GM21360 (cell line): ENCODE data around the gene IFIT3.
"Not testable (repeated sequence)": the region's sequence is repeated elsewhere in the genome, so short reads cannot be mapped to it uniquely, and the experiment has no call there.

Experiments
- ATAC-seq: cut with Tn5 transposase; IDR thresholded peaks from one replicate; pipeline ENCODE4 v1.9.1; 2021; ENCODE audit warnings: mild to moderate bottlenecking, moderate library complexity; ENCODE audit not compliant: unreplicated experiment

Gene IFIT3

DNA sequence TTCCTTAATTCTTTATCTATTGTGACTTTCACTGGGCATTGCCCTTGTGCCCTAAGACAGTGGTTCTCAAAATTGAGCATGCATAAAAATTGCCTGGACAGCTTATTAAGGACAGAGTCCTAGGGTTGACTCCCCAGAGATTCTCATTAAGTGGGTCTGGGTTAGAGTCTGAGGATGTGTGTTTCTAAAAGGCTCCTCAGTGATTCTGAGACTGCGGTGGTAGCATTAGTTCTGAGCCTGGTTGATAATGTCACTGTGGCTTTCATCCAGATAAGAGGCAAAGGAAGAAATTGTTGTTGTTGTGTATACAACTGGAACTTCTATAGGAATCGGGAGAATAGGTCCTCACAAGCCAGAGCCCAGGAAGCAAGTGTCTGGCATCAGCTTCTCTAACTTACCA, 24.6 kb upstream of the IFIT3 start:
- no peak for ATAC-seq

GRCh38 chr10:89304026-89304425, 23.8 kb upstream of the IFIT3 start:
- no peak for ATAC-seq

GRCh38 chr10:89304446-89304845, 23.4 kb upstream of the IFIT3 start:
- ATAC-seq, result no peak

DNA sequence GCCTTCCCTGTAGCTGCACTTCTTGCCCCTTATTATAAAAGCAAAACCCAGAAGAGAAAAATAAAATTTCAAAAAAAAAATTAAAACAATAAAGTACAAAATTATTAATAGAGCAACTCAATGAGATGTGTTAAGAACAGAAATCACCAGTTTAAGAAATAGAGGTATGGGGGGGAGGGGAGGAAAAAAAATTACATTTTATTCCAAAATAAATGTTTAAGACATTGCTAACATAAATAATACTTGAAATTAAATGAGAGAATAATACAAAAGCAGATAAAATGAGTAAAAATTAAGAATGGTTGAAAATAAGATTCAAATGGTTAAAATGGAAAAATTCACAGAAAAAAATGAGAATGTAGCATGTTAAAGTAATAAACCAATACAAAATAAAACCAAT, 22.9 kb upstream of the IFIT3 start:
- ATAC-seq, result no peak

DNA sequence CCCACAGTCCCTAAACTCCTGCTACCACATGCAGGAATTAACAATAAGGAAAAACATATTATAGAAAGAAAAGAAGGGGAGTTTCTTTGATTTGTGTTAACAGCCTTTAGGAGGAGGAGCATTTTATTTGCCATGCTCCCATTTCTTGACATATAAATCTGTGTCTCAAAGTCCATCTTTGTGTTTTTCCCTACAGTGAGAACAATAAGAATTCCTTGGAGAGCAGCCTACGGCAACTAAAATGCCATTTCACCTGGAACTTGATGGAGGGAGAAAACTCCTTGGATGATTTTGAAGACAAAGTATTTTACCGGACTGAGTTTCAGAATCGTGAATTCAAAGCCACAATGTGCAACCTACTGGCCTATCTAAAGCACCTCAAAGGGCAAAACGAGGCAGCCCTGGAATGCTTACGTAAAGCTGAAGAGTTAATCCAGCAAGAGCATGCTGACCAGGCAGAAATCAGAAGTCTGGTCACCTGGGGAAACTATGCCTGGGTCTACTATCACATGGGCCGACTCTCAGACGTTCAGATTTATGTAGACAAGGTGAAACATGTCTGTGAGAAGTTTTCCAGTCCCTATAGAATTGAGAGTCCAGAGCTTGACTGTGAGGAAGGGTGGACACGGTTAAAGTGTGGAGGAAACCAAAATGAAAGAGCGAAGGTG, 21.9 kb upstream of the IFIT3 start:
- ATAC-seq, result no peak

- no peak for ATAC-seq
These were observed 21.1 kb upstream of the IFIT3 start for GRCh38 chr10:89306434-89307268.

DNA sequence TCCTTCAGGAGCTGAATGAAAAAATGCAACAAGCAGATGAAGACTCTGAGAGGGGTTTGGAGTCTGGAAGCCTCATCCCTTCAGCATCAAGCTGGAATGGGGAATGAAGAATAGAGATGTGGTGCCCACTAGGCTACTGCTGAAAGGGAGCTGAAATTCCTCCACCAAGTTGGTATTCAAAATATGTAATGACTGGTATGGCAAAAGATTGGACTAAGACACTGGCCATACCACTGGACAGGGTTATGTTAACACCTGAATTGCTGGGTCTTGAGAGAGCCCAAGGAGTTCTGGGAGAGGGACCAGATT, 20.6 kb upstream of the IFIT3 start:
- ATAC-seq, result no peak

- no peak for ATAC-seq
These were observed 19.5 kb upstream of the IFIT3 start for GRCh38 chr10:89308266-89308665.

GRCh38 chr10:89308736-89309135, 19.1 kb upstream of the IFIT3 start:
- no peak for ATAC-seq

GRCh38 chr10:89309156-89310055, 18.4 kb upstream of the IFIT3 start:
- no peak for ATAC-seq

DNA sequence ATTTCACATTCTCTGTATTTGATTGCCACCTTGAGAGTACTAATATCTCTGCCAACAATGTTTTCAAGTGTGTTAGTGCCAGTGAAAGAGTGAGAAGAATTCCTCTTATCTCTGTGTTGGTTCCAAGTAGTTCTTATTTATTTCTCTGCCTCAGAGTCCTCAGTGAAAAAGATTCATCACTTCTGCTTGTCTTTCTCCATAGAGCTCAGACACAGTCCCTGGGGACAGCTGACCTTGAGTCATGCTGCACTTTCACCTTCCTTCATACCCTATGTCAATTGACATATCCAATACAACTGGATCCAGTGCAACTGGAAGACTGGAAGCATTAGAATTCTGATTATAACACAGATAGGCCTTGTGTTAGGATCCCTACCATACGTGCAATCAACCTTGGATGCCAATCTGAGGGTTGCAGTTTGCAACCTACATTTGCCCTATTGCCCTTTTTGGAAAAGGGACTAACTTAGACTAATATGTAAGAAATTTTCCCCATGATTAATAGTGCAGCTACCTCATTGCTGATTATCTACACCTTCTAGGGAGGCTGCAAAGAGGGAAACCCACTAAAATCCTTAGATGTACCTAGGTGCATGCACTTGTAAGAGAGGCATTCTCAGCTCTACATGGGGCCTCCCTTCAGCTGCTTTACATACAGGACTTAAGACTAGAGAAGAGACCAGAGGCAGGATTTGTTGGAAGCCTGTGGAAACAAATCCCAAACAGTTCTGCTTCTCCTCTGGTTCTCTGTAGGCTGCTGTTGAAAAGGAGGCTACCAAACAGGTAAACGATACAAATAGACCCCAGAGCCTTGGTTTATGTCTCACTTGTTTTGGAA, 17.5 kb upstream of the IFIT3 start:
- ATAC-seq, result no peak

DNA sequence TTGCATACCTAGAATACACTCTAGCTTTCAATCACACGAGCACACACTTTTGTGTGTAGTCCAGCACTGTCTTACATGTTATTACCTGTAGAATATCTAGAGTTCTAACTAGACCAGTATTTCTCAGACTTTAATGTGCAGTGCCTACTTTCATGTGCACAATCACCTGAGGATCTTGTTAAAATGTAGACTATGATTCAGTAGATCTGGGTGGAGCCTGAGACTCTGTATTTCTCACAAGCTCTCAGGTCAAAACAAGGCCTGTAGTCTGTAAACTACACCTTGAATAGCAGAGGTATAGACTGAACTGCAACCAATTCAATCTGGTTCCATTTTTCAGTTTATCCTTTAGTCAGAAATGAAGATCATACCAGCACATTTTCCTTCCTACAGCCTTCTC, 14.8 kb upstream of the IFIT3 start:
- ATAC-seq, result no peak

DNA sequence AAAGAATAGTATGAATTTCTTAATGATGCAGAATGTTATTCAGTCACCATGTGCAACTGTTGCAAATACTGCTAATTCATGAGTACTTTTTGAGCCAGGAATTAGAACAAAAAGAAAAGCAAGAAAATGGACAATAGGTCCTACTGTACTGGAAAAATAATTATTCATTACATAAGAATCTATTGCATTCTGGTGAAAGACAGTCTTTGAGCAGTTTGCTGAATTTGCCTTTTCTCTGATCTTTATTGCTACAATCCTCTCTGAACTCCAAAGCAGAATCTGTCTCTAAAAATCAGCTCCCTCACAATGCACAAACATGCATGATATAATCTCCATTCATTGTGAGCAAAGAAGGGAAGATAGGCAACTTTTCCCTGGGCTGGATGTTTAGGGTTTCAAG, 13.1 kb upstream of the IFIT3 start:
- no peak for ATAC-seq

DNA sequence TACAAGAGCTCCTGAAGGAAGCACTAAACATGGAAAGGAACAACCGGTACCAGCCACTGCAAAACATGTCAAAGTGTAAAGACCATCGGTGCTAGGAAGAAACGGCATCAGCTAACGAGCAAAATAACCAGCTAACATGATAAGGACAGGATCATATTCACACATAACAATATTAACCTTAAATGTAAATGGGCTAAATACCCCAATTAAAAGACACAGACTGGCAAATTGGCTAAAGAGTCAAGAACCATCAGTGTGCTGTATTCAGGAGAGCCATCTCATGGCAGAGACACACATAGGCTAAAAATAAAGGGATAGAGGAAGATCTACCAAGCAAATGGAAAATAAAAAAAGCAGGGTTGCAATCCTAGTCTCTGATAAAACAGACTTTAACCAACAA, 9.8 kb upstream of the IFIT3 start:
- not testable (repeated sequence) for ATAC-seq

DNA sequence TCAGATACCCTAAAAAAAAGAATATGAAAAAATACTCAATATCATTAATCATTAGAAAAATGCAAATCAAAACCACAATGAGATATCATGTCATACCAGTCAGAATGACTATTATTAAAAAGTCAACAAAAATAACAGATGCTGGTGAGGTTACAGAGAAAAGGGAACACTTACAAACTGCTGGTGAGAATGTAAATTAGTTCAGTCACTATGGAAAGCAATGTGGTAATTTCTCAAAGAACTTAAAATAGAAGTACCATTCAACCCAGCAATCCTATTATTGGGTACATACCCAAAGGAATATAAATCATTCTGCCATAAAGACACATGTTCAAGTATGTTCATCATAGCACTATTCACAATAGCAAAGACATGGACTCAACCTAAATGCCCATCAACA, 2.7 kb upstream of the IFIT3 start:
- not testable (repeated sequence) for ATAC-seq

DNA sequence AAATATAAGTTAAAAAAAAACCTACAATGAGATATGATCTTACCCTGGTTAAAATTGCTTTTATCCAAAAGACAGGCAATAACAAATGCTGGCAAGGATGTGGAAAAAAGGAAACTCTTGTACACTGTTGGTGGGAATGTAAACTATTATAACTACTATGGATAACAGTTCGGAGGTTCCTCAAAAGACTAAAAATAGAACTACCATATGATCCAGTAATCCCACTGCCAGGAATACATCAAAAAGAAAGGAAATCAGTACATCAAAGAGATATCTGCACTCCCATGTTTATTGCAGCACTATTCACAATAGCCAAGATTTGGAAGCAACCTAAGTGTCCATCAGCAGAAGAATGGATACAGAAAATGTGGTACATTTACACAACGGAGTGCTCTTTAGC, 1.9 kb upstream of the IFIT3 start:
- ATAC-seq, result not testable (repeated sequence)

- ATAC-seq, result no peak
These were observed 1.4 kb downstream of the IFIT3 start for GRCh38 chr10:89329151-89329550.

DNA sequence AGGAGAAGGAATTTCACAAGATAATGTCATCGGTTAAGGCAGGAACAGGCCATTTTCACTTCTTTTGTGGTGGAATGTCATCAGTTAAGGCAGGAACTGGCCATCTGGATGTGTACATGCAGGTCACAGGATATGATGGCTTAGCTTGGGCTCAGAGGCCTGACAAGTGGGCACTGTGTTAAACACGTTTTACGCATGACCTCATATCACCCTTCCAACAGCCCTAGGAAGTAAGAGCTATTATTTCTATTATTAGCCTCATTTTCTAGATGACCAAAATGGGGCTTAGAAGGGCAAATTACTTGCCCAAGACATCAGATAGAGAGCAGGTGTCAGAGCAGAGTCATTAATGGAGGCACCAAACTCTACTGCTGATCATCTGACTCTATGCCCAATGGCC, 2.2 kb downstream of the IFIT3 start:
- not testable (repeated sequence) for ATAC-seq

GRCh38 chr10:89330537-89331212, 2.9 kb downstream of the IFIT3 start:
- ATAC-seq, result no peak

GRCh38 chr10:89331487-89332122, 3.8 kb downstream of the IFIT3 start:
- ATAC-seq, result not testable (repeated sequence)
